Measurements from ENCODE around the gene GAB4.

GAB4 gene

GRCh38 chr22:16988257-16988656 lies 19.8 kb downstream of the GAB4 start:
- DNase-seq (ENCODE audit: low read depth) = no peak

- no peak for DNase-seq (ENCODE audit: low read depth)
These were observed 20.2 kb downstream of the GAB4 start for GRCh38 chr22:16987822-16988221.

- DNase-seq (ENCODE audit: low read depth) = no peak
These were observed 32.7 kb downstream of the GAB4 start for GRCh38 chr22:16975155-16975885.

DNA sequence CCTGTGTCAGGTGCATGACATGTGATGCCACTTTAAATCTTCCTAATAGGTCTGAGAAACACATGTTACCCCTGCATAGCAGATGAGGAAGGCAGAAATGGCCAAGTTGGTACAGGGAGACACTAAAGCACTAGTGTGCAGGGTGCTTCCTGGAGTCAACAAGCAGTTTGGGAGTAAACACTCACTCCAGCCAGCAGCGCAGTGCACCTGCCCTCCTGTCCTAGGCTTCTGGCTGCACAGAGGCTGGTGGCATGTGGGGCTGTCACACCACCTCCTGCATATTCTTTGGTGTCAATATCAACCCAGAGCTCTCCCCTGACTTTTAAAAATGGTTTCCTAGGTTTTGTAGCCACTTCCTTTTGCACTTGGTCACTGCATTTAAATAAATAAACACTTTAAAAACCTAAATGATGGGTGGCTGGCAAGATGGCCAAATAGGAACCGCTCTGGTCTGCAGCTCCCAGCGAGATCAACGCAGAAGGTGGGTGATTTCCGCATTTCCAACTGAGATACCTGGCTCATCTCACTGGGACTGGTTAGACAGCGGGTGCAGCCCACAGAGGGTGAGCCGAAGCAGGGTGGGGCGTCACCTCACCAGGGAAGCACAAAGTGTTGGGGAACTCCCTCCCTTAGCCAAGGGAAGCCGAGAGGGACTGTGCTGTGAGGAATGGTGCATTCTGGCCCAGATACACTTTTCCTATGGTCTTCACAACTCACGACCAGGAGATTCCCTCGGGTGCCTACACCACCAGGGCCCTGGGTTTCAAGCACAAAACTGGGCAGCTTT lies 33.5 kb downstream of the GAB4 start:
- DNase-seq (ENCODE audit: low read depth) = no peak

GRCh38 chr22:16973591-16974297 lies 34.3 kb downstream of the GAB4 start:
- no peak for DNase-seq (ENCODE audit: low read depth)

DNA sequence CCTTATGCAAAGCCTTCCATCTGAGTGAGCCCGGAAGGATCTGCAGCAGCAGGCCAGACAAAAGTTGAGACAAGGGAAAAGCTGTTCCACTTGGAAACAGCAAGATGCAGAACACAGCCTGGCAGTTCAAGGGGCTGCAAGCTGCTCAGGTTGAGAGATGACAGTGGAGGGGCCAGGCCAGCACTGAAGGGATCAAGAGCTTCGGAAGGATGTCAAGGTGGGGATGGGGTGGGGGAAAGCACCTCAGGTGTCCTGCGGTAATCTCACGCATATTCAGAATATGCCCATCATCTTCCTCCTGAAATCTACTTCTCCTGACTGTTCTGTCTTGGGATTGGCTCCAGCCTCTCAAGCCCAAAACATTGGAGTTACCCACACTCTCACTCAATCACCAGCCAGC lies 35.7 kb downstream of the GAB4 start:
- DNase-seq (ENCODE audit: low read depth) = no peak

- no peak for DNase-seq (ENCODE audit: low read depth)
These were observed 37.6 kb downstream of the GAB4 start for GRCh38 chr22:16970446-16970845.

GRCh38 chr22:16969508-16970327 lies 38.3 kb downstream of the GAB4 start:
- DNase-seq (ENCODE audit: low read depth) = no peak

- no peak for DNase-seq (ENCODE audit: low read depth)
These were observed 39.8 kb downstream of the GAB4 start for GRCh38 chr22:16968218-16968595.

- DNase-seq (ENCODE audit: low read depth) = no peak
These were observed 40.4 kb downstream of the GAB4 start for GRCh38 chr22:16967453-16968217.

DNA sequence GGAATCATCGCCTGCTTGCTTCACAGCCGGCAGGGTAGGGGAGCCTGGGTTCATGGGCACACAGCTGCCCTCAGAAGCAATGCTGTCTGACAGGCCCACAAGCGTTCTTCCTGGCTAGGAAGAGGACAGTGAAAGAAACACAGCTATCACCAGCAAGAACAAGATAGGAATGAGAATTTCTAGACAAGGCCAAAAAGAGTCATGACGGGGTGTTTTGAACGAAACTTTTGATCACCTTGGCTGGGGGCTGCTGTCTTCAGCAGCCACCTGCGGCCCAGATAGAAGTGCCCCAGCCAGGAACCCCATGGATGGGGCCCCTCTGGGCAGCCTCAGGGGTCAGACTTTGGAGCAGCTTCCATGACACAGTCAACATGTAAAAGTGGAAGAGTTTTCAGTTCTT lies 41.8 kb downstream of the GAB4 start:
- DNase-seq (ENCODE audit: low read depth) = no peak

GRCh38 chr22:16965560-16965959 lies 42.5 kb downstream of the GAB4 start:
- no peak for DNase-seq (ENCODE audit: low read depth)

GRCh38 chr22:16965083-16965482 lies 42.9 kb downstream of the GAB4 start:
- no peak for DNase-seq (ENCODE audit: low read depth)

DNA sequence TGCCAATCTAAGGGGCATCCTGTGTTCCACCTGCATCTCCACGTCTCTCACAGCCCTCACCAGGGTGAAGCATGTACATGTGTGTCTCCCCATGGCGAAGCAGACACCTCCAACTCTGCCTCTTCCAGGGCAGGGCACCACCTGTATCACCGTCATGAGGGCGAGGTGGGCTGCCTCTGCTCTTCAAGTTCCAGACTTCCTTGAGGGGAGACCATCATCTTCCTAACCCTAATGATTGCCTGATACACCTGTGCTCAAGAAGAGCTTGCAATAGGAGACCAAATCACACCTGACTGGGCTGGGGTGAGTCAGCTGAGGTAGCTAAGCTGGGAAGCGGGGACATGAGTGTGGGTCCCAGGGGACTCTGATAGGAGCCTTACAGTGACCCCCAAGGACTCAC lies 43.7 kb downstream of the GAB4 start:
- no peak for DNase-seq (ENCODE audit: low read depth)

- DNase-seq (ENCODE audit: low read depth) = no peak
These were observed 44.7 kb downstream of the GAB4 start for GRCh38 chr22:16963189-16963945.

DNA sequence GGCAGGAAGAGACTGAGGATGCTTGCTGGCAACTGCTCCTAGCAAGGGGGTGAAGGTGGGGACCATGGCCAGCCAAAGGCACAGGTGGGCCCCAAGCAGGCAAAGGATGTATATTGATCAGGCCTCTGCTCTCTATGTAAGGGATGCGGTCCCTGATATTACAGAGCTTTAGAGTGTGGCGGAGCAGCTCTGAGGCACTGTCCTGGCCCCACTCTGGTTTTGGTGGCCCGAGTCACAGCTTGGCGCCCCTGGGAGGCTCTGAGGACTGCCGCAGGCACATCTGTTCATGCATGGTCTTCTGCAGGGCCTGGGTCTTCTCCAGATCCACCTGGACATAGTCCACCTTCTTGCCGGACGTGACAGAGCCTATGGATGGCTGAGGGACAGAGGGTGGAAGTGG lies 45.5 kb downstream of the GAB4 start:
- DNase-seq (ENCODE audit: low read depth) = no peak

- DNase-seq (ENCODE audit: low read depth) = no peak
These were observed 46.4 kb downstream of the GAB4 start for GRCh38 chr22:16961477-16962186.

- DNase-seq (ENCODE audit: low read depth) = no peak
These were observed 47.2 kb downstream of the GAB4 start for GRCh38 chr22:16960884-16961249.

- DNase-seq (ENCODE audit: low read depth) = no peak
These were observed 47.7 kb downstream of the GAB4 start for GRCh38 chr22:16960220-16960883.
